GM12891 (cell line): ENCODE measurements around the gene DTD1.

Experiments
- PAX5 ChIP-seq: IDR thresholded peaks from 2 replicates; pipeline ENCODE4 v1.6.1; 2011; ENCODE audit warnings: low read length, moderate library complexity, mild to moderate bottlenecking; ENCODE audit not compliant: insufficient read depth, severe bottlenecking
- POLR2A ChIP-seq: IDR thresholded peaks from 2 replicates; pipeline ENCODE4 v1.6.1; 2011; ENCODE audit warnings: low read depth, low read length, control low read depth
- POLR2AphosphoS5 ChIP-seq: IDR thresholded peaks from 2 replicates; pipeline ENCODE4 v1.6.1; 2011; ENCODE audit warnings: low read depth, low read length, control low read depth
- POU2F2 ChIP-seq: IDR thresholded peaks from 2 replicates; pipeline ENCODE4 v1.6.1; 2011; ENCODE audit warnings: low read depth, mild to moderate bottlenecking, control low read depth, low read length, moderate library complexity
- SPI1 ChIP-seq: IDR thresholded peaks from 2 replicates; pipeline ENCODE4 v1.6.1; 2011; ENCODE audit warnings: low read depth, low read length, control low read depth
- TAF1 ChIP-seq: IDR thresholded peaks from 2 replicates; pipeline ENCODE4 v1.6.1; 2011; ENCODE audit warnings: low read depth, low read length, control low read depth

GRCh38 chr20:18588574-18588933 is 700 bp downstream of the DTD1 start:
- TF ChIP-seq POLR2AphosphoS5 (no peak), TAF1 (no peak), POLR2A (no peak), PAX5 (no peak), POU2F2 (no peak), SPI1 (no peak)
